ENCODE measurements around the gene TLE5.

Gene TLE5

DNA sequence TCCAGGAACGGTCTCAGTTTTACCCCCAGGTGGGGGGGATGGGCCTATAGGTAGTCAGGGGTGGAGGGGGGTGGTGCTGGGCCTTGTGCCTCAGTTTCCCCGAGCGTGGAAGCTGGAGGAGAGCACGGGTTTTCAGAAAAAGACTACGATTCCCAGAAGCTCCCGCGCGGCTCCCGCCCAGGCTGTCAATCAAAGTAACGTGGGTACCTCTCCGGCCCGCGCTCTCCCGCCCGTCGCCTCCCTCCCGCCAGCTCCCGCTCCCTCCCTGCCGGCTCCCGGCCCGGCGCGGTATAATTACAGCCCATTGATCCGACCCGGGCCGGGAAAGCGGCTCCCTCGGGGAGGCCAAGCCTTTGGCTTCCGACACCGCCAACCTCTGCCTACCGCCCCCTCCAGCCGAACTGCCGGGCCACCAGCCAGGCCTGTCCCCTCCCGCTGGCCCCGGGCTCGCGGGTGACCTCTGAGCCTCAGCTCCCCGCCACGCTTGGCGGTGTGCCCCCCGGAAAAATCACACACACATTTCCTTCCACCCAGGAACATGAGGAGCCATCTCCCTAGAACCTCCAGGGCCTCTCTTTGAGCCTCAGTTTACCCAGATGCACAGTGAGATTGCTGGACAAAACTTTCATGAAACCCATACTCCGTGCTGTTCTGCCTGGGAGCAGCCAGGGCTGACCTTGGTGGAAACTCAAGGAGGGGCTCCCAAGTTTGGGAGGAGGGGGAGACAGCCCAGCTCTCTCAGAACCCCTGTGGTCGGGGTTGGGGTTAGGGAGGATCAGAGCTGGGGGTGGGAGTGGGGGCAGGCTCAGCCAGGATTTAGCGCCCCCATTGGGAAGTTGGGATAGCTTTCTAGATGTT lies 25.9 kb downstream of the TLE5 start:
- Mint-ChIP-seq H3K4me1 (ENCODE audit: low read depth) (peaks cover 29% of the 10 kb centered on the region), H3K4me3 (peak overlapping the region; percentile 83), H3K9me3 (no peaks in the 10 kb centered on the region), H3K27ac (peak overlapping the region; percentile 93), H3K27me3 (peaks cover 65% of the 10 kb centered on the region), H3K36me3 (ENCODE audit: low read depth) (no peaks in the 10 kb centered on the region)
- intact Hi-C loops (cut with micrococcal nuclease): loop anchor here (5.0 kb wide), 1 partner anchor 59 kb away; the partner anchor contains the start of gene TLE6

DNA sequence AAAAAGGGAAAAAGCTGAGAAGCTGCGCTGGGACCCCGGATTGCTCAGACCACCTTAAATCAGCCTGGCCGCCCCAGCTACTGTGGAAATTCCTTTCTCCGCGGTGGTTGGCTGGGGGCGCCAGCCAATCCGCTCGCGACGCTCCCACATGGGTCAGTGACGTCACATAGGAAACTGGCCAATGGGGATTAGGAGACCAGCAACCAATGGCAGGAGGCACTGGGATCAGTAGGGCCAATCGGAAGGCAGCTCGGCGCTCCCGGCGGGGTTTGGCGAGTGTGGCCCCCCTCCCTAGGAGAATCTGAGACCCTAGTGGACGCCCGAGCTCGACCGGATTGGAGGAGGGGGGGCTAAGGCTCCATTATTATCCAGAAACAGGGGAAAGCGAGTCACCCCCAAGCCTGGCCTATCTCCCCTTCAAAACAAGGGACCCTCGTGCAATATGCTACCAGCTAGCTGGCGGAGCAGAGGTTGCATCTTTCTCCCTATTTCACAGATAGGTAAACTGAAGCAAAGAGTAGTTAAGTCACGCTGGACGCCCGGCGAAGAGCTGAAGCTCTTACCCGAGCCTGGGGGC lies 26.7 kb downstream of the TLE5 start:
- no peaks in the 10 kb centered on the region for H3K9me3 Mint-ChIP-seq
- H3K36me3 Mint-ChIP-seq (ENCODE audit: low read depth): no peaks in the 10 kb centered on the region
- H3K4me3 Mint-ChIP-seq: peak overlapping the region; percentile 83
- peaks cover 29% of the 10 kb centered on the region for H3K4me1 Mint-ChIP-seq (ENCODE audit: low read depth)
- H3K27ac Mint-ChIP-seq: peak overlapping the region; percentile 93
- intact Hi-C loops (cut with micrococcal nuclease): loop anchor here (5.0 kb wide), 1 partner anchor 58 kb away; the partner anchor contains the start of gene TLE6
- peaks cover 68% of the 10 kb centered on the region for H3K27me3 Mint-ChIP-seq

DNA sequence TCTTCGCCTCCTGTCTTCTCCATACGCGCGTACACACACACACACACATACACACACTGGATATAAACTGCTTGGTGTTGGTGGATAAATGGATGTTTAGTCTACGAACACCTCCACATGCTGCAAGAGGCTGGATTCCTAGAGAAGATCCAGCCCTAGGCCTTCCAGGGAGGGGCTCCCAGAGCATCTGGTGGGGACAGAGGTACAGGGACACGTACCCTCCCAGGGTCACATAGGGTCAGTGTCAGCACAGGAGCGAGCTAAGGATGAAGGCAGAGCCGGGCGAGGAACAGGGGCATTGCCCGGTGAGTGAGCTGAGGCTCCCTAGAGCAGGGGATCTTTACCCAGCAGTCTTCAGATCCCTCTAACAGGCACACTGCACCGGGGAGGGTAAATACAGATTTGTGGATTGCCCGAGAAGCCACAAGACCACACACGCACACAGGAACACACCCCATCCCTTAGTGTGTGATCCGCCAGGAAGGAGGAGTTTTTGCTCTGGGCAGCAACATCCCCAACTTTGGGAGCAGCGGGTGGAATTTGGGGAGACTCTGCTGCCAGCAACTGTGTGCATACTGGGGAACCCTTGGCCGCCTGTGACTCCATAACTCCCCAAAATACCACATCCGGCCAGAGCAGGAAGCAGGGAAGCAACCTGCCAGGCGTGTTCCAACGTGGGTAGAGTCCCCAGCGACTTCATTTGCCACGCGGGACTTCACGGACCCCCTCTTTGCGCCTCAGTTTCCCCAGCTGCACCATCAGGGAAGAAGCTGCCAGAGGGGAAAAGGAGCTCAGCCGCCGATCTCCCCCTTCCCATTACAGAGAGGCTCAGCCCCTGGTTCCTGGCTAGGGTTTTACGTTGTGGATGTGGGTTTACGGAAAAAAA lies 27.4 kb downstream of the TLE5 start:
- peaks cover 29% of the 10 kb centered on the region for H3K4me1 Mint-ChIP-seq (ENCODE audit: low read depth)
- H3K27me3 Mint-ChIP-seq: peaks cover 68% of the 10 kb centered on the region
- peak overlapping the region; percentile 83 for H3K4me3 Mint-ChIP-seq
- intact Hi-C loops (cut with micrococcal nuclease): loop anchor here (5.0 kb wide), 1 partner anchor 58 kb away; the partner anchor contains the start of gene TLE6
- H3K9me3 Mint-ChIP-seq: no peaks in the 10 kb centered on the region
- peak overlapping the region; percentile 93 for H3K27ac Mint-ChIP-seq
- H3K36me3 Mint-ChIP-seq (ENCODE audit: low read depth): no peaks in the 10 kb centered on the region

DNA sequence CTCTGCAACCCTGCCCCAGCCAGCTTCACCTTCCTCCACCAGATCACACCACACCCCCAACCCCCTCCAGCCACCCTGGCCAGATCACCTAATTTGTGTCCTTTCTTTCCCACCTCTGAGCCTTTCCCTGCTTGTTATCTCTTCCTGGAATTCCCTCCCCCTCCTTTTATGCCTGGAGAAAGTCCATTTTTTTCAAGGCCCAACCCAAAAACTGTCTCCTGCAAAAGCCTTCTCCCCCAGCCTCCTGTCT lies 28.0 kb downstream of the TLE5 start:
- H3K27ac Mint-ChIP-seq: peak overlapping the region; percentile 93
- no peaks in the 10 kb centered on the region for H3K36me3 Mint-ChIP-seq (ENCODE audit: low read depth)
- intact Hi-C loops (cut with micrococcal nuclease): no loop called here
- no peaks in the 10 kb centered on the region for H3K9me3 Mint-ChIP-seq
- H3K4me3 Mint-ChIP-seq: no peak overlapping the region
- H3K4me1 Mint-ChIP-seq (ENCODE audit: low read depth): peaks cover 26% of the 10 kb centered on the region
- peaks cover 68% of the 10 kb centered on the region for H3K27me3 Mint-ChIP-seq

DNA sequence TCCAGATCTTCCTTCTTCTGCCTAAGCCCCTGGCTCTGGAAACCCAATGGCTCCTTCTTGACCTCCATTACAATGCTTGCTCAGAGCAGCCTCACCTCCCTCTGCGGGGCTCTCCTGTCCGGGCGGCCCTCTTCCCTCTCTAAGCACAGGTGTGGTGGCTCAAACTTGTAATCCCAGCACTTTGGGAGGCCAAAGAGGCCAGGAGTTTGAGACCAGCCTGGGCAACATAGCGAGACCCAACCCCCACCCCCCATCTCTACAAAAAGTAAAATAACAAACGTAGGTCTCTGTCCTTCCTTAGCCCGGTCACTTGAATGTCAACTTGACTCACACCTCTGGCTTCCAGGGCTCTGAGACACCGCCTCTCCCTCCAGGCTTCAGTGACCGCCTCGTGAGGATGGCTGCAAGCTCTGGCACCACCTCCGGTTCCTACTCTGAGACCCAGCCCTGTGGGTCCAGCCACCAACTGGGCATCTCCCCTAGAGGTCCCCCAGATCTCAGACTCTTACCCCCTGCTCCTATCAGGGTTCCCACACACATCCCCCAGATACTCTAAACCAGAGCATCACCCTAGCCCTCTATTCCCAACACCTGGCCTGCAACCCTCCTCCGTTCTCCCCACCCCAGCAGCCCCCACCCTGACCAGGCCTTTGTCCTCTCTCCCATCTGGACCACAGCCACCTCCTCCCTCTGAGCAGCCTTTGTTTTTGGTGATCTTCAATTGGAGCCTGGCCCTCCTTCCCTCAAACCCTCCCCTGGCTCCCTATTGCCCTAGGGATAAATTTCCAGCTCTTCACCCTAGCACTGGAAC lies 28.5 kb downstream of the TLE5 start:
- Mint-ChIP-seq H3K27me3 (peaks cover 66% of the 10 kb centered on the region), H3K27ac (peak overlapping the region; percentile 93)

DNA sequence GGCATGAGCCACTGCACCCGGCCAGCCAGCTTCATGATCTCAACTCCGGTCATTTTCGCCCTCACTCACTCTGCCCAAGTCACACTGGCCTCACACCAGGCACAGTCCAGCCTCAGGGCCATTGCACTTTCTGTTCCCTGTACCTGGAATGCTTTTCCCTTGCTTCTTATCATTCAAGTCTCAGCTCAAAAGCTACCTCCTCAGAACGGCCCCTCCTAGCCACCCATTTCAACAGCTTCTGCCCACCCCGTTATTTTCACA lies 30.8 kb downstream of the TLE5 start:
- Mint-ChIP-seq H3K36me3 (ENCODE audit: low read depth) (no peaks in the 10 kb centered on the region), H3K4me1 (ENCODE audit: low read depth) (peaks cover 17% of the 10 kb centered on the region), H3K27ac (no peak overlapping the region), H3K9me3 (no peaks in the 10 kb centered on the region), H3K4me3 (no peak overlapping the region), H3K27me3 (peaks cover 78% of the 10 kb centered on the region)
- intact Hi-C loops (cut with micrococcal nuclease): no loop called here

More for the DNA sequence above, 28.5 kb downstream of the TLE5 start:
- no peak overlapping the region for H3K4me3 Mint-ChIP-seq
- no peaks in the 10 kb centered on the region for H3K36me3 Mint-ChIP-seq (ENCODE audit: low read depth)
- no peaks in the 10 kb centered on the region for H3K9me3 Mint-ChIP-seq
- intact Hi-C loops (cut with micrococcal nuclease): no loop called here
- H3K4me1 Mint-ChIP-seq (ENCODE audit: low read depth): peaks cover 23% of the 10 kb centered on the region

DNA sequence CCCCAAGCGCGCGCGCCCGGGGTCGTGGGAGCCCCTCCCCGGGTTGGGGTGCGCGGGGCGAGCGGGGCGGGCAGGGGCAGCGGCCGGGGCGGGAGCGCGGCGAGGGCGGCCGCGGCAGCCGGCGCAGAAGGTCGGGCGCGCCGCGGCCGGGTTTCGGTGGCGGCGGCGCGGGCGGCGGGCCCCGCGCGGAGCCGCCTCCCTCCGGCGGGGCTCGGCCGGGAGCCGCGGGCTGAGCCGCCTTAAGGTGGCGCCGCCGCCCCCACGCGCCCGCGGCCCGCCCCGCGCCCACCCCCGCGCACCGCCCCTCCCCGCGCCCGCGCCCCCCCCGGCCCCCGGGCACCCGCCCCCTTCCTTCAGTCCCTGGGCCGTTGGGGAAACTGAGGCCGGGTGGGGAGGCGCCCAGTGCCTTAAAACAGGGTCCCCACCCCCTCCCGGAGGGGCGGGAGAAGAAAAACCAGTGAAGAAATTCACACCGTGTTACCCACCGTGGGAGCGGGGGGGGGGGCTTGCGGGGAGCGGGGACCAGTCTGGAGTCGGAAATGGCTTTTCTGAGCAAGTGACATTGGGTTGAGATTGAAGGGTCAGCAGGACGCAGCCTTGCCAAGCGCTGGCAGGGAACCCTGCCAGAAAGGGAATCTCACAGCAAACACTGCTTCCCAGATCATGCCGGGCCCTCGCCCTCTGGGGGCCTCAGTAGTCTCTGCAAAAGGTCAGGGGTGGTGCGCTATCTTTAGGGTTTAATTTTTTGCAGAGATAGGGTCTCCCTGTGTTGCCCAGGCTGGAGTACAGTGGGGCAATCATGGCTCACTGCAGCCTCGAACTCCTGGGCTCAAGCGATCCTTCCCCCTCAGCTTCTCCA lies 33.0 kb downstream of the TLE5 start, which contains the start of gene TLE2:
TSS of gene TLE2 (minus strand) at position 216 of the 859 bp plus-strand sequence. CDS start 376 bp downstream, outside the sequence.
- Mint-ChIP-seq H3K9me3 (no peaks in the 10 kb centered on the region), H3K4me3 (peak within 1 kb of the TSS; percentile 61), H3K27ac (no peak within 1 kb of the TSS), H3K36me3 (ENCODE audit: low read depth) (no peaks in the 10 kb centered on the region), H3K4me1 (ENCODE audit: low read depth) (peaks cover 1% of the 10 kb centered on the region), H3K27me3 (peaks cover 92% of the 10 kb centered on the region)
- intact Hi-C loops (cut with micrococcal nuclease): no loop called here

DNA sequence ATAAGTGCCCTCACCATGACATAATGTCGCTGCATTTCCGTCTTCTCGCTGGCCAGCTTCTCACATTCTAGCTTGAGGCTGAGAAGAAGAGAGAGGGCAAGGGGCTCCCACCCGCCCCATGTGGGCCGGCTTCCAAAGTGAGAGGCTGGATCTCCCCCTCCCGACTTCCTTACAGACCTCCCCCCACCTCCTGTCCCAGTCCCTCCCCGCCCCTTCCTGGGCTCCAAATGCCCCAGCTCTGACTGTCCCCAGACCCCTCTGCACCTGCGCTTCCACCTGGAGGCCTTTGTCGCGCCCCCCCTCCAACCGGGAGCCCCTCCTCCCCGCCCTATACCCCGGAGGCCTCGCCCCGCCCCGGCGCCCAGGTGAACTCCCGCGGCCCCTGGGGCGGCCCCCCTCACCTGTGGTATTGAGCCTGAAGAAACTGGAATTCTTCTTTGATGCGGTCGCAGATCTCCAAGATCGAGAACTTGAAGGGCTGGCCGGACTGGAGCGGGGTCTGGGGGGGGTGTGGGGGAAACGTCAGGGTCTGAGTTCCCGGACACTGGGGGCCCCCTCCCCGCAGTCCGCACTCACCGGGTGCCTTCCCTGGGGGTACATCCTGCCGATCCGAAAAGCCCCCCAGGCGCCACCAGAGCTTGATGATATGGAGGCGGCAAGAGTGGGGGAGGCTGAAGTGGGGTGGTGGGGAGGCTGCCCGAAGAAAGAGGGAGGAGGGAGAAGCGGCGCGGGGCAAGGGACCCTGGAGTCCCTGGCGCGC lies 33.8 kb downstream of the TLE5 start:
- Mint-ChIP-seq H3K27ac (no peak overlapping the region), H3K27me3 (peaks cover 92% of the 10 kb centered on the region), H3K4me3 (peak overlapping the region; percentile 61), H3K36me3 (ENCODE audit: low read depth) (no peaks in the 10 kb centered on the region), H3K4me1 (ENCODE audit: low read depth) (no peaks in the 10 kb centered on the region), H3K9me3 (no peaks in the 10 kb centered on the region)
- intact Hi-C loops (cut with micrococcal nuclease): no loop called here

DNA sequence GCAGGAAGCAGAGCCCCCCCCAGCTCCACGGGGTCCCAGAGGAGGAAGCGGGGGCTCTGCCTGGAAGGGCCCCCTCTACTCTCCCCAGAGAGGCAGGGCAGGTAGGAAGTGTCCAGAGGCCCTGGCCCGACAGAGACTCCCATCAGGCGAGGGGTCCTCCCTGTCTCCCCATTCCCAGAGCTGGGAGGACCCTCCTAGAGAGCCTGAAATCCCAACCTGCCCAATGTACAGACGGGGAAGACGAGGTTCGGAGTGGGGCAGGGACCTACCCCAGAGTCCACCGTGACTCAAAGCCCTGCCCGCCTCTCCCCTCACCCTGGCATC lies 34.4 kb downstream of the TLE5 start:
- Mint-ChIP-seq H3K4me3 (no peak overlapping the region), H3K27ac (no peak overlapping the region), H3K4me1 (ENCODE audit: low read depth) (no peaks in the 10 kb centered on the region), H3K9me3 (no peaks in the 10 kb centered on the region), H3K36me3 (ENCODE audit: low read depth) (no peaks in the 10 kb centered on the region), H3K27me3 (peaks cover 94% of the 10 kb centered on the region)
- intact Hi-C loops (cut with micrococcal nuclease): no loop called here

DNA sequence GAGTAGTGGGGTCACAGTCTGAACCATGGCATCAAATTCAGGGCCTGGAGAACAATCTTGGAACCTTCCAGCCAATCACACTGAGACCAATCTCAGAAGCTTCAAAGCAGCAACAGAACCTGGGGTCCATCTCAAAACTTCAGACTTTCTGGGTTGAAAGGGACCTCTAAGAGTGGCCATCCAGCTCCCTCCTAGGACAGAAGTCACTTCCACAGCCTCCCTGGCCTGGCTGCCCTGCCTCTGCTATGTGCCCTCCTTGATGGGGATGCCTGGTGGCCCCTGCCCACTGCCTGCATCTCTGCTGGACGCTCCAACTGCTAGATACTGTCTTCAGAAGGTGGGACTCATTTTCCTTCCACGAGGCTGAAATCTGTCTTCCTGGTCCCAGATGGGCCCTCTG lies 35.0 kb downstream of the TLE5 start:
- H3K27me3 Mint-ChIP-seq: peaks cover 90% of the 10 kb centered on the region
- no peaks in the 10 kb centered on the region for H3K4me1 Mint-ChIP-seq (ENCODE audit: low read depth)
- no peak overlapping the region for H3K4me3 Mint-ChIP-seq
- no peaks in the 10 kb centered on the region for H3K9me3 Mint-ChIP-seq
- H3K27ac Mint-ChIP-seq: no peak overlapping the region
- no peaks in the 10 kb centered on the region for H3K36me3 Mint-ChIP-seq (ENCODE audit: low read depth)
- intact Hi-C loops (cut with micrococcal nuclease): no loop called here

DNA sequence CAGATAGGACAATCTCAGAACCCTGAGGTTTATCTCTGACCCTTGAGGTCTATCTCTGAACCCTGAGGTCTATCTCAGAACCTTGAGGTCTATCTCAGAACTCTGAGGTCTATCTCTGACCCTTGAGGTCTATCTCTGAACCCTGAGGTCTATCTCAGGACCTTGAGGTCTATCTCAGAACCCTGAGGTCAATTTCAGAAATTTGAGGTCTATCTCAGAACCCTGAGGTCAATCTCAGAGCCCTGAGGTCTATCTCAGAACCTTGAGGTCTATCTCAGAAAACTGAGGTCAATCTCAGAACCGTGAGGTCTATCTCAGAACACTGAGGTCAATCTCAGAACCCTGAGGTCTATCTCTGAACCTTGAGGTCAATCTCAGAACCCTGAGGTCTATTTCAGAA lies 35.5 kb downstream of the TLE5 start:
- no peak overlapping the region for H3K4me3 Mint-ChIP-seq
- no peaks in the 10 kb centered on the region for H3K4me1 Mint-ChIP-seq (ENCODE audit: low read depth)
- no peak overlapping the region for H3K27ac Mint-ChIP-seq
- no peaks in the 10 kb centered on the region for H3K36me3 Mint-ChIP-seq (ENCODE audit: low read depth)
- no peaks in the 10 kb centered on the region for H3K9me3 Mint-ChIP-seq
- intact Hi-C loops (cut with micrococcal nuclease): no loop called here
- H3K27me3 Mint-ChIP-seq: peaks cover 85% of the 10 kb centered on the region

DNA sequence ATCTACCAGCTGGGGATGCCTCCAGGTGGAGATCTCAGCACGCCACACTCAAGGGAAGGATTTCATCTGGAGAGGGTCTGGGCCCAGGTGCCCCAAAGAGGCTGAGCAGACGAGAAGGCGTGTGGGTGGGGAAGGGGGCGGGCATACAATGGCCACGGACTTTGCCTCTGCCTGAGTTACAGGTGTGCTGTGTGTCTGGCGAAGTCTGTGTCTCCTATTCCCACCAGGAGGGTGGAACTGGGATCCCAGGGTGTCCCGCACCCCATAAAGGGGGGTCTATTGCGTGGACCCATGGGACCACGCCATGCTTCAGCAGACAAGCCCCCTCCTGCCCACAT lies 36.8 kb downstream of the TLE5 start:
- Mint-ChIP-seq H3K27ac (no peak overlapping the region), H3K9me3 (no peaks in the 10 kb centered on the region), H3K27me3 (peaks cover 77% of the 10 kb centered on the region), H3K4me3 (no peak overlapping the region), H3K4me1 (ENCODE audit: low read depth) (no peaks in the 10 kb centered on the region), H3K36me3 (ENCODE audit: low read depth) (no peaks in the 10 kb centered on the region)
- intact Hi-C loops (cut with micrococcal nuclease): no loop called here
